Measurements from ENCODE around the gene TRIM41.

GRCh38 chr5:181229996-181230395 is 6.9 kb downstream of the TRIM41 start:
- TF ChIP-seq CTCF (IDR thresholded peaks at IDR 0.05), result no peak
- no peak for TF ChIP-seq ZFX (IDR thresholded peaks at IDR 0.05; ENCODE audit: borderline replicate concordance)
